Hepatic stellate cell (primary cell): Measurements from ENCODE around the gene CDKAL1.

Experiments used
- DNase-seq: peaks from one replicate; pipeline ENCODE4 v3.0.0; 2011; ENCODE audit warnings: low spot score

CDKAL1 gene

DNA sequence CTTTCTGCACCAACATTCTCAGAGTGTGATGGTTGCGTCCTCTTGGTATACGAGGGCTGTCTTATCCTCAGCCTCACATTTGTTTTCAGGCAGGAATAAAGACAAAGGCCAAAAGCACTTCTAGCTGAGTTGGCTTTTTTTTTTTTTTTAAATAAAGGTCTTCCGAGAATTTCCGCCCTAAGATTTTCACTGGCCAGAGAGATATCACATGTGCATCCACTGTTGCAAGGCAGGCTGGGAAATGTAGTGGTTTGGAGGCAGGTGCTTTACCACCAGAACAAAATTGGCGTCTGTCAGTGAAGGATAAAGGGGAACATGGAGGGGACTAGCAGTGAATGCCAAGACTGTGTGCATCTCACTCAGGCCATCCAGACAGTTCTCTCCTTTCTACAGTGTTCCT, 724.4 kb downstream of the CDKAL1 start:
- no peak for DNase-seq

DNA sequence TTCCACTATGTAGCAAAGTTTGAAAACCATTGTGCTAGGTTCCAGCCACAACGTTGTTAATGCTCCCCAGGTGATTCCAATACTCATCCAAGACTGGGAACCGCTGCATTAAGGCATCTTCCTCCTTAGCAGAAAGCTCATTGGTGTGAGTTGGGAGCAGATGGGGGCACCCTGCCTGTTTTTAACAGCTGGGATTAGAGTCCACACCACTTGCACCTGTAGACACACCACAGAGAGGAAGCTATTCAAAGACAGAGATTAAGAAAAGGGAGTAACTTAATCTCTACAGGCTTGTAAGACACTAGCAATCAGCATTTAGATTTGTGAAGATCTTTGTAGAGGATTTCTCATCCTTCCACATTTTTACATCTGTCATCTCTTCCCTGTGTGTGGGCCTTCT, 725.4 kb downstream of the CDKAL1 start:
- no peak for DNase-seq

DNA sequence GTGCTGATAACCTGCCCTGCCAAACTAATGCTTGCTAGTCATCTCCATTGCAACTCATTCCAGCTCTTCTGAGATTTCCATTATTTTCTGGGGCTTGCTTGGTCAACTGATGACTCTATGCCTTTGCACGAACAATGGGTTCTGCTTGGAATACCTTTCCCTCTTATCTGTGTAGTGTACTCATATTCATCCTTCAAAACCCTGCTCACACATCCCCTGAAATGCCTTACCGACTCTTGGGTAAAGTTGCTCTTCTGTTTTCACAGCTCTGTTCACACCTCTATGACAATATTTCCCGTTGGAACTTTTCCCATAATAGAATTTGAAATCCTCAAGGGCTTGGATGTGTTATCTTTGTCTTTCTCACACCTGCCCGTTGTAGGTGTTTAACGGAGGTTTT, 728.2 kb downstream of the CDKAL1 start:
- DNase-seq, result no peak

GRCh38 chr6:21263531-21264287, 729.5 kb downstream of the CDKAL1 start:
- DNase-seq, result no peak

DNA sequence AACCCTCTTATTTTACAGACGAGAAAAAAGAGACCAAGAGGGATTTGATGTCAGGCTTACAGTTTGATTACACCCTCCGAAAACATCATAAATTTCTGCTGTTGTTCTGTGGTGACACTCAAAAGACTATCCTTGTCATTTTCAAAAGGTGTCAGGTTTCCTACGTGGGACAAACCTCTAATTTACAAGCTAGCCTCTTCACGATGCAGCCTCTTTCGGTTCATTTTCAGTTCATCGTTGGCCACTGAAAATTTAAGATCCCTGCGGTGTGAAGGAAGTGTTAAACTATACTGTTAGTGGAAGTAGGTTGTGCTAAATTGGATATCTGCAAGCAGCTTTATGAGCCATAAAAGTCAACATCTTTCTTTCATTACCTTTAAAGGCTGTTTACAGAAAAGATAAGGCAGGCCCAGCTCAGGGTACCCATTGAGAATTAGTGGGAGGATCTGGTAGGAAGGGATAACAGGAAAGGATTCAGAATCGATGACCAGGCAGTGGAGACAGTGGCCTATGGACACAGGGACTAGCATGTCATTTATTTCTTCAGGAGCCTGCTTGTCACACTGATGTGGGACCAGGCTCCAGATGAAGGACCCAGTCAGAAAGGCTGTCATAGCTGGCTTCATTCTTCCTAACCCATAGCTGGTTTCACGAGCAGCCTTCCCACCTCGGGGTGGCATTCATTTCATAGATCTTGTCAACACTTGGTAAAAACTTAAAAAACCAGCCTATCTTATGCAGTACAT, 730.2 kb downstream of the CDKAL1 start:
- DNase-seq, result no peak

DNA sequence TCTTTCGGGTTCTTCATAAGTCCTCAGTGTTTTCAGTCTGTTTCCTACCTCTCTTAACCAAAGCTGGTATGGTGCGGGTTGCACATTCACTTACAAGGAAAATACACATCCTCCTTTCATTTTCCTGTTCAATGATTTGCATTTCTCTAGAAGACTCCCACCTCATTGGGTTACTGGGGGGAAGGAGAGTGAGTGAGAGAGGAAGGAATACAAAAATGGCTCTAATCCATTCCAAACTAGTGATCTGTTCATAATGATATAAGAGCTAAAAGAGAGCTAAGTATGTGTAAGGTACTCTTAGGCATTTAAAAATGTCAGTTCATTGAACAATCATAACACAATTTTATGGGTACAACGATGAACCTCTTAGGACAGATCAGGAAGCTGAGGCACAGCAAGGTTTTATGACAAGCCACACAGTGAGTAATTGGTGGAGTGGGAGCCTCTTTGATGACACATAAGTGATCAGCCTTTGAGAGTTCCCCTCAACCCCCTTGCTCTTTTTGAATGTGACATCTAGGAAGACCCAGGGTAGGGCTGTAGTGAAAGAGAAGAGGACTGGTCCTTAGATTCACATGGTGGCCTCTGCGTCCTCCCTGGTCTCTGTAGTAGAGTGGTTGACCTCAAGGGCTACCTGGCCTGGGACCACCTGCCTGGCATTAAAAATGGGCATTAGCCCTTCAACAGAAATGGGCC, 730.9 kb downstream of the CDKAL1 start:
- no peak for DNase-seq

GRCh38 chr6:21265730-21266044, 731.4 kb downstream of the CDKAL1 start:
- DNase-seq, result no peak

GRCh38 chr6:21270636-21271201, 736.5 kb downstream of the CDKAL1 start:
- no peak for DNase-seq

DNA sequence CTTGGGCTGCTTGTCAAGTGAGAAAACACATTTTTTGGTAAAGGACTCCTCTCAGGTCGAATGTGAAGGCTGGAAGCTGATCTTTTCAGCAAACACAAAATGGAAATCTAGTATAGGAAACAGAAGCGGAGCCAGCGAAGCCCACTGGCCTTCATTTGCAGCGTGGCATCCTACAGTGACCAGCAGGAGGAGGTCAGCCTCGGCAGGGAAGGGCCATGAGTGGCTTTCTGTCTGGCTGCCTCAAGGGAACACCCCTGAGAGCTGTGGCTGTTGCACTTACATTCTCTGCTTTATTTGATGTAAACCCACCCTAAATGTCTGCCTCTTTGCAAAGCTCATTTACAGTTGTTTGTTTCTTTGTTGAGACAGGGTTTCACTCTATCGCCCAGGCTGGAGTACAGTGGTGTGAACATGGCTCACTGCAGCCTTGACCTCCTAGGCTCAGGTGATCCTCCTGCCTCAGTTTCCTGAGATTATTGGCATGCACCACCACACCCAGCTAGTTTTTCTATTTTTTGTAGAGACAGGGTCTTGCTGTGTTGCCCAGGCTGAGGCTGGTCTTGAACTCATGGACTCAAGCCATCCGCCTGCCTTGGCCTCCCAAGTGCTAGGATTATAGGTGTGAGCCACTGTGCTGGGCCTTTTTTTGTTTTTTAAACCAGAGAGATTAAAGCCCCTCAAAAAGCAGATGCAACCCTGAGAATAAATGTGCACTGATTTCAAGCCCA, 737.3 kb downstream of the CDKAL1 start:
- DNase-seq, result no peak

DNA sequence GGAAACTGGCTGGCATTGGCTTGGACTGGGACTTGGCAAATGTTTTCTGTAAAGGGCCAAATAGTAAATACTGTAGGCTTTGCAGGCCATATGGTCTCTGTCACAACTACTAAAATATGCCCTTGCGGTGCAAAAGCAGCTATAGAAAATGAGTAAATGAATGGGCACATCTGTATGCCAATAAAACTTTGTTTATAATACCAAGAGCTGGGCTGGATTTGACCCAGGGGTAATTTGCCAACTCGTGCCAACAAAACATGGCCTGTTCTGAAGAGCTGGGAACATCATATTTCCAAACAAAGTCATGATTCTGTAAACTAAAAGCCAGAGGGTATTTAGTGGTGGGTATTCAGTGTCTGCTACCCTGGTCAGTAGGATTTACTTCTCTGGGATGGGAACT, 739.2 kb downstream of the CDKAL1 start:
- no peak for DNase-seq

- no peak for DNase-seq
These were observed 740.6 kb downstream of the CDKAL1 start for GRCh38 chr6:21274851-21275250.

DNA sequence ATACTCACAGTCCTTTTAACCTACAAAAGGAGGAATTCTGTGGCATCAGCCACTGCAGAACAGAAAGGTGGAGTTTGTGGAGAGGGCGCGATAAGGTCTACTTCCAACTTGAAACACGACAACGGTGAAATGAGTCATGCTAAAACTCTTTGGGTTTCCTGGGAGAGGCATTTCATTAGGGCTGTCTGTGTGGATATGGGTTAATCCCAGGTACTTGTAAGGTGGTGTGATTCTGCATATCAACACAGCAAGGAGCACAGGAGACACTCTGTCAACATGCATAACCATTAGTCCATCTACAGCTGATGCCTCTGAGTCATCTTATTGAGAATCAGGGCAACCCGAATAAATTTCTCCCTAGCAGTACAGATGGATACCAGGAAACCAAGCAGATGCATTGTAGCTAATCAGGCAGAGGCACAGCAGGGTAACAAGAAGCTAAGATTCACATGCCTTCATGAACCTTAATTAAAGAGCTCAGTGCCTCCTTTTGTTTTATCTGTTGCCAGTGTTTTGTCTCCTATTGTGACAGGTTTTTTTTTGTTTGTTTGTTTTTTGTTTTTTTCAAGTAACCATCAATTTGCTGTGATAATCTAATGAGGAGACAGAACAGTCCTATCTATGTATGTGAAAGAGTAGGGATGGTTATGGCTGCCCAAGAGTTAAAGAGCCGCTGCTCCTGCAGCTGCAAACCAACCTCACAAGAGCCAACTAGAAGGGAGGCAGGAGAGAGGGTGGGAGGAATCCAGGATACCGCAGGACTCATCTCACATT, 743.5 kb downstream of the CDKAL1 start:
- no peak for DNase-seq

- no peak for DNase-seq
These were observed 744.1 kb downstream of the CDKAL1 start for GRCh38 chr6:21278375-21278745.

DNA sequence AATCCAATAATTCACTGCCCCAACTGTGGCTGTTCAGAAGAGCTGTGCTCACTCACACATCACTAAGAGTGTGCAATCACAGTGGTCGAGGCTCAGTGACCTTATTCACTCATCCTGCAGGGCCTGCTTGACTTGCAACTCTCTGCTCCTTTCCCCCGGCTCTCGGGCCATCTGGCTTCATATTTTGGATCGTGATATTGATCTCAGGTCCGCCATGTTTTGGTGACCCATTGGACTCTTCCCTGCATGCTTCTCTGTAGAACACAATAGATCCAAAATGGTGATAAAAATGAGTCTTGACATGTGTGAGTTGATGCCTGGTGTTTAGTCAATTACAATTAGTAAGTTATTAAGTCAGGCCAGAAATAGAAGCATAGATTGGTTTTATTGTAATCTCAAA, 745.4 kb downstream of the CDKAL1 start:
- DNase-seq, result no peak

- DNase-seq, result no peak
These were observed 747.1 kb downstream of the CDKAL1 start for GRCh38 chr6:21281366-21281765.
